OCI-M1 (cell line): Measurements from ENCODE around the gene AHDC1.
"Not testable (repeated sequence)": the region's sequence is repeated elsewhere in the genome, so short reads cannot be mapped to it uniquely, and the experiment has no call there.

ENCODE experiments used
- DNase-seq: peaks from one replicate; lab custom pipeline; 2025; lab: John Stamatoyannopoulos, UW

The AHDC1 gene

GRCh38 chr1:27551170-27551952 lies 52.6 kb downstream of the AHDC1 start:
- no peak for DNase-seq

GRCh38 chr1:27550510-27551169 lies 53.3 kb downstream of the AHDC1 start:
- no peak for DNase-seq

GRCh38 chr1:27549807-27550408 lies 54.0 kb downstream of the AHDC1 start:
- no peak for DNase-seq

- no peak for DNase-seq
Measured at GRCh38 chr1:27548858-27549719, 54.9 kb downstream of the AHDC1 start.

DNA sequence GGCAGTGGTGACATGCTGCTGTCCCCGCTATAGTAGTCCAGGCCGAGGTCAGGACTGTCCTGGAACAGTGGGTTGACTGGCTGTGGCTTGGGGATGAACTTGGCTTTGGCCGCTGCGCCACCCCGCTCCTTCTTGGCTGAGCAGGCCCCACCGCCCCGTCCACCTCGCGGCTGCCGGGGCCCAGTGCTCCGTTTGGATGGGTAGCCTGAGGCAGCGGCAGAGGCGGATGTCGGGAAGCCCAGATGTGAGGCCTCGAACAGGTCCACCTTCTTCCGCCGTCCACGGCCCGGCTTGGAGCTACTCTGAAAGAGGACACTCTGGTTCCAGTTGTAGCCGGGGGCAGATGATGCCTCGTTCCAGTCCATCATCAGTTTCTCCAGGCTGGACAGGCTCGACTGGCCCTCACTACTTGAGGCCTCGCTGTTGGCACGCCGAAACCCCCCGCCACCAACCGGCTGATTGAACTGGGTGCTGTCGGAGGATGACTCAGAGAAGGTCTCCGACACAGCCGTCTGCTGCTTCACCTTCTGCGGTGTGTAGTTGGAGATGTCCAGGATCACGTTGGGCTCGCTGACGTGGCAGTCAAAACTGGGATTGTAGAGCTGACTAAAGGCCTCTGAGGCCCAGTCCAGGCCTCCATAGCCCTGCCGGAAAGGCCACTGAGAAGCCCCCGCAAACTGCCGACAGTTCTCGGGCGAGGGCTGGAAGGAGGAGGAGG lies 55.6 kb downstream of the AHDC1 start:
- DNase-seq, result no peak

GRCh38 chr1:27547220-27548116 lies 56.5 kb downstream of the AHDC1 start:
- no peak for DNase-seq

DNA sequence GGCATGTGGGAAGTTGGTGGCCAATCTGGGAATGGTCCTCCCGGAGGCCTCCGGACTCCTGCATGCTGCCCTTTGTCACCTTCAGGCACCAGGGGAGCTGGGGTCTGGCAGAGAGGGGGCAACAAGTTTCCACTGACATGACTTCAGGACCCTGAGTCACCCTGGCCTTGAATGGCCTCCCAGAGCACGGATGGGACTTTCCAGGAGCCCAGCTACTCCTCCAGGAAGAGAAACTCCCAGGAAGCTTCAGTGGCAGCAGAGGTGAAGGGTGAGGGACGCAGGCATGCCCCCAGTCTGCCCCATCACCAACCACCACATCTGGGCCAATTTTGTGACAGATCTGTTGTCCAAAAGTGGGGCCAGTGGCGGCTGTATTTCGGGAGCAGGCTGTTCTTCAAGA lies 58.1 kb downstream of the AHDC1 start:
- no peak for DNase-seq

DNA sequence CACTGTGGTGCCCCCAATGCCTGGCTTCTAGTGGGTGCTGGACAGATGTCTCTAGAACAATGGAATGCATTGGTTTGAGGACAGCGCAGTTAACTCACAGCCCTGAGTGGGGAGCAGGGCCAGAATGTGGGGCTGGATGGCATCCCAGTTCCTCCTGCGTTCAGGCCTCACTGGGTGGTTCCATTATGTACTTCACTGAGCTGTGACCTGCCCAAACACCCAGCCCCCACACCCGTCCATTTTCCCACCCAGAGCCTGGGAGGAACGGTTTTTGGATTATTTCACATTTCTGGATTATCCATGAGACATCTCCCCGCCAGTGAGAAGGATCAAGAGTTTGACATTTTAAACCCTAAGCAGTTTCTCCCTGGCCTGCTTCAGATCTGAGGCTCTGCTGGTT lies 58.7 kb downstream of the AHDC1 start:
- DNase-seq, result no peak

DNA sequence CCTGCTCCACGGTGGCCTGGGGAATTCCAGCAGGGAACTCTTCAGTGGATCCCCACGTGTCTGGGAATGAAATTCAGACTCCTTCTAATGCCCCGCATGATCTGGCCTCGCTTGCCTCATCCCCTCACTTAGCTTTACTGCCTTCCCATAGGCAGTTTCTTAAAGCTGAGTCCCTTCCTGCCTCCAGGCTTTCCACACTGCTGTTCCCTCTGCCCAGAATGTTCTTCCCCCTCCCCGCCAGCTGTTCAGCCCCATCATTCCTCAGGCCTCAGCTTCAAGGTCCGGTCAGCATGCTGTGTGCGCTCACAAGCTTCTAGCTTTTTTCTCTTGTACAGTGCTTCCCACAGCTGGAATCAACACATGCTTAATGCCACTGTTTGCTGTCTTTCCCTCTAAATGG lies 59.1 kb downstream of the AHDC1 start:
- DNase-seq, result no peak

DNA sequence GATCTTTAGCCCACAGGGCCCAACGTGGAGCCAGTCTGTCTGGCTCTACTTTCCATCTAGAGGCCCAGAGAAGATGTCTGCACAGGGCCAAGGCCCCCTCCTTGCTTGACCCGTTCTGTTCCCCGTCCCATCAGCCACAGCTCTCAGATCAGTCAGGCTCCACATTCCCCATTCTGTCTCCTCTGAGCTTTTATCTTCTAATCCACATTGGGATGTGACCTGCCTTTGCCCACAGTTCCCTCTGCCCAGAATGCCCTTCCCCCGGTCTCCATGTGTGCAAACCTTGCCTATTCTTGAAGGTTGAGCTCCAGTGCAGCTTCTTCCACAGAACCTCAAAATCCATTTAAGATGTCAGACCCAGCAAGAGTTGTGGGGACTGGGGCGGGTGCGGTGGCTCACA lies 60.7 kb downstream of the AHDC1 start:
- DNase-seq, result peak; percentile 69

- DNase-seq, result peak; percentile 90
Measured at GRCh38 chr1:27542463-27543273, 61.3 kb downstream of the AHDC1 start.

DNA sequence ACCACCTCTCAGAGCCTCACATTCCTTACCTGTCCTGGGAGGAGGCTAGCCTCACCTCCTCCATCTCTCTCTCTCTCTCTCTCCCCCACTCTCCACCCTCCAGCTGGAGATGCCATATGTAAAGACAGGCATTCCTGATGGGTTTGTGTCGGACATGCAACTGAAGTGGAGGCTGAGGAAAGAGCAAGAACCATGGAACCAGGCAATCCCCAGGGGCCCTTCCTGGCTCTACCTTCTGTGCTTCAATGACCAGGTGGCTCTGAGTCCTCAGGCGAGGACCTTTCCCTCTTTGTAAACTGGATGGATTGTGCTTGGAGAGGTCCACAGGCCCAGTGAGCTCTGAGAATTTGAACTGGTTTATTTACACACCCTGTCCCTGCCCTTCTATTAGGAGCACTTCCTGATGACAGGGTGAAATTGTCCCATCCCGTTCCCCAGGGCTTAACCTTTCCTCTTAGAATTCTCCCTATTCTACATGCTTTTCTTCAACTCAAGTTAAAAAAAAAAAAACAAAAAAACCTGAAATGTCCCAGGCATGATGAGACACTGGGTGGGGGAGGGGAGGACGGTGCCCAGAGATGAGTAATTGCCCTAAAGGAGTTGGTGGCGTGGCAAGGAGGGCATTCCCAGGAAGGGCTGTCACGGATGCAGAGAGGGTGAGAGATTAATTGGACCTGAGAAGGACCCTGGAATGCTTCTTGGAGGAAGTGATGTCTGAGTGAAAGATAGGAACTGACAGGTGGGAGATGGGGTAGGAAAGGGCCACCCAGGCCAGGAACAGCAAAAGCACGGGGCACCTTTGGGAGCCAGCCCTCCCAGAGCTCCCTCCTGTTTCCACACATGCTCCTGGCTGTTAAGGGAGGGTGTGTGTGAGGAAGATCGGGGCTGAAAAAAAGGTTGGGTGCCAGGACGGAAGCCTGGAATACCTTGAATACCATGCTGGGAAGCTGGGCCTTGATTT lies 63.8 kb downstream of the AHDC1 start:
- DNase-seq, result no peak

DNA sequence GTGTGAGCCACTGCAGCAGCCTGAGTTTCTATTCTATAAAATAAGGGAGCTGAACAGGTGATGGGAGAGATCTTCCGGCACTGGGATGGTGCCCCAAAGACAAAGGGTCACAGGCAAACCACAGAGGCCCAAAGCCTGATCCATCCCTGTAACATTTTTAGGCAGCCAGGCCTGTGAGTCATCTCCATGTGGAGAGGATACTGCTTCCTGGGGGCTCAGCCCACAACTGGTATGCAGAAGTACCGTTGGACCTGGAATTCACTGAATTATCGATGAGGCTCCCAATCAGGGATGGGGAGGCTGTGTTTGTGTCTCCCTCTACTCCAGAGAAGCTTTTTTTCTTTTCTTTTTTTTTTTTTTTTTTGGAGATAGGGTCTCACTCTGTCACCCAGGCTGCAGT lies 65.2 kb downstream of the AHDC1 start:
- DNase-seq, result no peak

DNA sequence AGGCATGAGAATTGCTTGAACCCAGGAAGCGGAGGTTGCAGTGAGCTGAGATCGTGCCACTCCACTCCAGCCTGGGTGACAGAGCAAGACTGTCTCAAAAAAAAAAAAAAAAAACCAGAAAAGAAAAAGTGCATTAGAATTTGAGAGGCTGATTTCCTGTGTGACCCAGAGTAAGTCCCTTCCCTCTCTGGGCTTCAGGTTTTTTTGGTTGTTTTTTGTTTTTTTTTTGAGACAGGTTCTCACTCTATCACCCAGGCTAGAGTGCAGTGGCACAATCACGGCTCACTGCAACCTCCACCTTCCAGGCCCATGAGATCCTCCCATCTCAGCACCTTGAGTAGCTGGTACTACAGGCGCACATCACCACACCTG lies 65.7 kb downstream of the AHDC1 start:
- DNase-seq, result not testable (repeated sequence)

DNA sequence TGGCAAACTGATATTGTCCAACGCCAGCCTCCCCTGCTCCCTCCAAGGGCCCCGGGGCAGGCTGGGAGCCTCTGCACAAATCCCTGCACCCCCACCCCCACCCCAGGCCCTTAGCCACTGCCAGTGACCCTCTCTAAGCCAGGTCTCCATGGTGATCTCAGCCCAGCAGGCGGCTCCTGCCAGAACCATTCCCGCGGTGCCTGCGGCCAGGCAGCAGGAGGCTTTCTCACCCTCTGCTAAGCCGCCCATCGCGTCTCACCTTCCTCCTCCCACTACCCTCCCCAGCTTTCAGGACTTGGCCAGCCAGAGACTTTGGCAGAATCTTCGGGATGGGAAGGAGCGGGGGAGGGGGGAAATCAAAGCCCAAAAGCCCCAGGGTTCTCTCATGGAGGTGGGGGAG lies 67.2 kb downstream of the AHDC1 start:
- no peak for DNase-seq

- DNase-seq, result no peak
Measured at GRCh38 chr1:27536010-27536757, 67.8 kb downstream of the AHDC1 start.

DNA sequence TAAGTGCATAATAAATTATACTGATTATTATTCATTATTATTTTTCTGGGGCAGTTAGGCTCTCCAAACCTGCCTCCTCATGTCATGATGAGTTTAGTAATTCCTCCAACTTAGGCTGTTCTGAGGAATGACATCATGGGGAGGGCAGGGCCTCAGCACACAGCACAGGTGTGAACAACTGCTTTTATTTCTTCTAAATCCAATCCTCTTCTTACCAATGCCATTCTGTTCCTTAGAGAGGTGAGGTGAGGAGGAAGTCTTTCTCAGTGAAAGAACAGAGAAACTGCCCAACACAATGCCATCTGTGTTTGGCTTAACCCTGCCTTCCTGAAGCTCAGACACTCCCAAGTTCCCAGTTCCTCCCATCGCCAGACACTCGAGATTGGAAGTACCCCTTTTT lies 68.6 kb downstream of the AHDC1 start:
- DNase-seq, result no peak
